ENCODE data around the gene PDXK.
"Not testable (repeated sequence)": the region's sequence is repeated elsewhere in the genome, so short reads cannot be mapped to it uniquely, and the experiment has no call there.

PDXK gene

GRCh38 chr21:43697758-43698643, 20.9 kb upstream of the PDXK start:
- DNase-seq, result no peak

DNA sequence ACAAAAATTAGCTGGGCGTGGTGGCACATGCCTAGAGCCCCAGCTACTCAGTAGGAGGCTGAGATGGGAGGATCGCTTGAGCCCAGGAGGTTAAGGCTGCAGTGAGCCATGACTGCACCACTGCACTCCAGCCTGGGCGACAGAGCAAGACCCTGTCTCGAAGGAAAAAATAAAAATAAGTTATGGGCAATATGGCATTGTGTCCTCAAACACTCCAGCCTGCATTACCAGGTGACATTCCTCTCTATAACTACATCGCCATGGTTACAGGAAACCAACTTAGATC, 19.5 kb upstream of the PDXK start:
- not testable (repeated sequence) for DNase-seq

GRCh38 chr21:43699933-43700599, 18.9 kb upstream of the PDXK start:
- no peak for DNase-seq

- no peak for DNase-seq
Measured at GRCh38 chr21:43701936-43702784, 16.8 kb upstream of the PDXK start.

DNA sequence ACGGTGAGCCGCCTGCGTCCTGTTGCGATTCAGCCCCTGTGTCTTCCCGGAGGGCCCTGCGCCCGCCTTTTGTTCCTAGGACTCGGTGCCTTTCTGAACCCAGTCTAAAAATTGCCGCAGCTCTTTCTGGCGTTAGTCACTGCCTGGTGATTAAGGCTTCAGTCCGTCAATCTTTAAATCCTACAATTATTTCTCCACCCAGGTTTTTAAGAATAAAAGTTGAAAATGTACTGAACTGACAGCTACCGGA, 16.2 kb upstream of the PDXK start:
- DNase-seq, result no peak

- no peak for DNase-seq
Measured at GRCh38 chr21:43703035-43703880, 15.7 kb upstream of the PDXK start.

DNA sequence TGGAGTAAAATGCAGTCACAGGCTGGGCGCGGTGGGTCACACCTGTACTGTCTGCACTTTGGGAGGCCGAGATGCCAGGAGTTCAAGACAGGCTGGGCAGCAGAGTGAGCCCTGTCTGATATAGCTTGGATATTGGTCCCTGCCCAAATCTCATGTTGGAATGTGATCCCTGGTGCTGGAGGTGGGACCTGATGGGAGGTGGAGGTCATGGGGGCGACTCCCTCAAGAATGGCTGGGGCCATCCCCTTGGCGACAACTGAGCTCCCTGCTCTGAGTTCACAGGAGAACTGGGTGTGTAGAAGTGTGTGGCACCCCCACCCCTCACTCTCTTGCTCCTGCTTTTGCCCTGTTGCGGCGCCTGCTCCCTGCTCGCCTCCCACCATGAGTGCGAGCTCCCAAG, 11.5 kb upstream of the PDXK start:
- no peak for DNase-seq

GRCh38 chr21:43708745-43709381, 10.1 kb upstream of the PDXK start:
- no peak for DNase-seq

DNA sequence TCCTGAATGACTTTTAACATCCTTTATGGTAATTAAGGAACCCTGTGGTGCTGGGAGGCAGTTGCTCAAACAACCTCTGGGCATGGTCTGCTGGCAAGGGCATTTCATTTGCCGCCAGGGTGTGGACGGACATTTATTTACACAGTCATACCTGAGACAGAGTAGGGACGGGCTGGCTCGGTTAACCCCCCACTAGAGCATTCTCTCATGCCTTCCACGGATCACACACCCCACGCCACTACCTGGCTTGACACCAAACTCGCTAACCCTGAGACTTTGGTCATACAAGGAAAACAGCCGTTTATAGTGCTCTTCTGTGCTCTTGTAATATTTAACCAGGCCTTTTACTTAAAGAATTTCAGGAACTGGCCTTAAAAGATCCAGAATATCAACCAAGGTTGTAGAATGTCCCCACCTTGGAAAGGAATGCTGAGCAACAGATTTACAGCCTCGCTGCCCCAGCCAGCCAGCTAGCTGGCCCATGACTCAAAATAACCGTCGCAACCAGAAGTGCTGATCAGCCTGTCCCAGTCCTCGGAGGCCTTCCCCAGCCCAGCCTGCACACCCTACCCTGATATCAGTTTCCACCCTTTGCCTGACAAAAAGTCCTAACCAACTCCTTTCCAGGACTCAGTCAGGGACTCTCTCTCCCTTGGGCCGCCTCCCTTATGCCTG, 6.5 kb upstream of the PDXK start:
- no peak for DNase-seq

DNA sequence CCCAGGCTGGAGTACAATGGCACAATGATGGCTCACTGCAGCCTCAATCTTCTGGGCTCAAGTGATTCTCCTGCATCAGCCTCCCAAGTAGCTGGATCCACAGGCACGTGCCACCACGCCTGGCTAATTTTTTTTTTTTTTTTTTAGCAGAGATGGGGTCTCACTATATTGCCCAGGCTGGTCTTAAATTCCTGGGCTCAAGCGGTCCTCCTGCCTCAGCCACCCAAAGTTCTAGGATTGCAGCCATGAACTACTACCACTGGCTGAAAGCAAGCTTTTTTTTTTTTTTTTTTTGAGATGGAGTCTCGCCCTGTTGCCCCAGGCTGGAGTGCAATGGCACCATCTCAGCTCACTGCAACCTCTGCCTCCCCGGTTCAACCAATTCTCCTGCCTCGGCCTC, 5.8 kb upstream of the PDXK start:
- DNase-seq, result not testable (repeated sequence)

DNA sequence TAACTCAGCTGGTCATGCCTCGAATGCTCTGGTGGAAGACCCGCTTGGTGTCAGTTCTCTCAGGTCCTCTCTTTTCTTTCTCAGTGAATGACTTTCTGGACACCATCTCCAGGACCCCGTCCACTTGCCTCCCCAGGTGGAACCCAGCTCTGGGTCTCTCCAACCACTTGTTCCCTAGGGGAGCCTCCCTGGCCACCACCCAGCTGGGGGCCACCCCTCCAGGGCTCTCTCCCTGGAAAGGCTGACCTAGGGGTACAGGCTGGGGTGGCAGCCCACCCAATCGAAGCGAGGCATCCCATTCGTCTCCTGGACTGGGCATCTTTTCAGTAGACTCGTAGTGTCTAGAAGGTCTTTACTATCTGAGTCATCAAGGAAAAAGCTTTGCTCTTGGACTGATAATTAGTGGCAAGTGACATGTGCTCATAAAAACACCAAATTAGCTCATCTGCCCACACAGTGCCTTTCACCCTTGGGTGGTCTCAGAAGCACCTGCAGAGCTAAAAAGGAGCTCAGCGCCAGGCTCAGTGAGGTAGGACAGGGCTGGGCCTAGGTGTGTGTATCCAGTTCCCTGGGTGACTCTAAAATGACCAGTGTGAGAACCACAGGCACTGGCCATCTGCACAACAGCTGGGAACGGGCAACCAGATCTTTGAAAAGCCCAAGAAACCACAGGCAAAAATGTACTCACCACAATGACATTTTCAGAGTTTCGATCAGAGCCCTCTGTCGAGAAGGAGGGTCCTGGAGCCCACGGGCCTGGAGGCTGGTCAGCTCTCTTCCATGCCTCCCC, 2.4 kb upstream of the PDXK start:
- no peak for DNase-seq

GRCh38 chr21:43717166-43717853, 1.6 kb upstream of the PDXK start:
- DNase-seq, result no peak

- DNase-seq, result no peak
Measured at GRCh38 chr21:43717967-43718871, 710 bp upstream of the PDXK start.

- DNase-seq, result no peak
Measured at GRCh38 chr21:43719748-43720538, 1.0 kb downstream of the PDXK start.

GRCh38 chr21:43720539-43721166, 1.7 kb downstream of the PDXK start:
- no peak for DNase-seq

DNA sequence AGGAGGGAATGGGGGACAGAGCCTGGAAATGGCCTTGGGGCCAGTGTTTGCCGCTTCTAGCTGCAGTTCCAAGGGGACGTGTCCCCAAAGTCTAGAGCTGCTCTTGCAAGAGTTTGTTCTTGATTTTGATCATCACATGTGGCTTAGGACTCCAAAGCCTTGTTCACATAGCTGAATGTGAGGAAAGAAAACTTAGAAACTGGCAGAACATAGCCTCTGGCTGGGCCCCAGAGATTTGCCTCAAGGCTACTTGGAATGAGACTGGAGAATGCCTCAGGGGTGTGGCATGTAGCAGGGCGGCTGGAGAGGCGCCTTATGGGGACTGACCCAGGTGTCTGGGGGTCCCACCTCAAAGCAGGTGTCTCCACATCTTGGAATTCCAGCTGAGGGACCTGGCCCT, 2.3 kb downstream of the PDXK start:
- DNase-seq, result no peak

GRCh38 chr21:43721939-43722338, 3.0 kb downstream of the PDXK start:
- no peak for DNase-seq

DNA sequence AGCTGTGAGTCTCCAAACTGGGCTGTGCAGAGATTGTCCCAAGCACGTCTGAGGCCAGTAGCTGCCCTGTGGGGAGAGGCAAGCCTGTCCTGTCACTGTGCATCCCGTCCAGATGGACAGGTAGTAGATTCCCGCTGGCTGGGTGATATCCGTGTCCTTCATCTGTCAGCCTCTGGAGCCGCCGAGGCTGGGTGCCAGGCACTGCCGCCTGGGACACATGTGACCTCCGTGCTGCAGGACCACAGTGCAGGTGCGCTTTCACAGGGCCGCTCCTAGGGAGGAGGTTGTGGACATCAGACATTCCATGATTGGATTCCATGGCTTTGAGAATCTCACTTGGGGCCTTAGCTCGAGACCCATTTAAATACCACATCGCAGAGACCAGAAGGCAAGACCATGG, 4.7 kb downstream of the PDXK start:
- DNase-seq, result no peak

Data from activated gamma-delta T cell (primary cell).